KBM-7 (cell line): Measurements from ENCODE around the gene VCP.
A peak's percentile ranks its signal among the peaks of the same experiment; 100 is the strongest.

Experiments used
- DNase-seq: peaks from one replicate; pipeline ENCODE4 v3.0.0-alpha.2; 2015
- in situ Hi-C: fragments of 300-500 bp; cut with MboI; formaldehyde crosslinking; loops from 2 replicates; pipeline ENCODE4 v1.14.3; 2020; ENCODE audit warnings: low sequenced_read_pairs, low pct_unique_long_range_greater_than_20kb, mixed read lengths

Gene VCP

DNA sequence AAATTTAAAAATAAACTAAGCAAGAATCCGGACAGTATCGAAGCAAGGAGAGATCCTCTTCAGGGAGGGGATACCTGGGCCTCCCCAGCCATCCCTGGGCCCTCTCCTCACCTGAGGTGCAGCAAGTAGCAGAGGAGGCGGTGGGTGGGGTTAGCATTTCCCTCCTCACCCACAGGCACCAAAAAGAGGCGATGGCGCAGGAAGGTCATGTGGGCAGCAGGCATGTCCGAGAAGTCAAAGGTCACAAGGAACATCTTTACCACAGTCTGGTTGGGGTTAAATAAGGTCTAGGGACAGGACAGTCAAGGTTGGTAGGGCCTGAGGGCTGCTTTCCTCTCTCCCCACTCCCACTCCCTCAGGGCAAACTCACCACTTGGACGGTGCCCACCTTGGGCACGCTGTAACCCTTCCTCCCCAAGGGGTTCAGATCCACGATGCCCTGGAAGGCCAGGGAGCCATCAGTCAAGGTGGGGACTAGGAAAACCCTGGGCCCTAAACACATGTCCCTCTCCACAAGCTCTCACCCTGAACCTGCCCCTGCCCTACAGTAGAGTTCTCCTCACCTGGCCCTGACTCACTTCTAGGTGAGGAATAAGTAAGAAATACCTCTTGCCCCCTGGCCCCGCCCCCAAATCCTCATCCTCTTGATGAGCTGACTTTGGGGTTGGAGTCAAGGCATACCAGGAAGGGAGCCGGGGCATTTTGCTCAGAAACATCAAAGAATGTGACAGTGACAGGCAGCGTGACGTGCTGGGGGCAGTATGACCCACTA, 33.3 kb upstream of the VCP start:
- in situ Hi-C loops: loop anchor here (25.0 kb wide), 1 partner anchor 357 kb away; no protein-coding TSS in a partner anchor
- DNase-seq: no peak

DNA sequence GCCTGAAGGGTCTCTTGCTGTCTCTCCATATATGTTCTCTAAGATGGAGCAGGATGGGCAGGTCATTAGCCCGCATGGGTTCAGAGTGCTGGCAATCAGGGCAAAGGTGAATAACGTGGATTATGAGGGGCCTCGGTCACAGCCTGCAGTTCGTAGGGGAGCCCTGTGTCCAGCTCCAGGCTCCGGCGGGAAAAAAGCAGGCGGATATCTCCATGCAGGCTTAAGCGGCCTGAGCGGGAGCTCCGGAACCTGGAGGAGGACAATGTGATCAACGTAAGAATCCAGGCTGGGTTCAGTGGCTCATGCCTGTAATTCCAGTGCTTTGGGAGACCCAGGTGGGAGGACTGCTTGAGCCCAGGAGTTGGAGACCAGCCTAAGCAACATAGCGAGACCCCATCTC, 32.7 kb upstream of the VCP start:
- no peak for DNase-seq
- in situ Hi-C loops: loop anchor here (25.0 kb wide), 1 partner anchor 357 kb away; no protein-coding TSS in a partner anchor

DNA sequence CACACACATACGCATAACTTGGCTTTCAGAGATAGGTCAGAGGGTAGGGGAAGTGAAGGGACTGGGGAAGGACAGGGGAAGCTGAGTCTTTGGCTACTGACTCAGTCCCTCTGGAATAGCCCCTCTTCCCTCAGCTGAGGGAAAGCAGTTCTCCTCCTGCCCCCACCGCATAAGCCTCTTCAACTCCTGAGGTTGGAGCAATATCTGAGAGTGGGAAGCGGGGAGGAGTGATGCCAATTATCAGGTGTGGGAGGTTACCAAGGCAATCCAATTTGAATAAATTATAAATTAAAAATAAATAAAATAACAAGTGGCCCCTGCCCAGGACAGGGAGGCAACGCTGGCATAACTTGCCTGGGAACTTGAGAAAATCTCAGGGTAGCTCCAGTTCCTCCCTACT, 32.2 kb upstream of the VCP start:
- DNase-seq: no peak
- in situ Hi-C loops: loop anchor here (25.0 kb wide), 1 partner anchor 358 kb away; no protein-coding TSS in a partner anchor

DNA sequence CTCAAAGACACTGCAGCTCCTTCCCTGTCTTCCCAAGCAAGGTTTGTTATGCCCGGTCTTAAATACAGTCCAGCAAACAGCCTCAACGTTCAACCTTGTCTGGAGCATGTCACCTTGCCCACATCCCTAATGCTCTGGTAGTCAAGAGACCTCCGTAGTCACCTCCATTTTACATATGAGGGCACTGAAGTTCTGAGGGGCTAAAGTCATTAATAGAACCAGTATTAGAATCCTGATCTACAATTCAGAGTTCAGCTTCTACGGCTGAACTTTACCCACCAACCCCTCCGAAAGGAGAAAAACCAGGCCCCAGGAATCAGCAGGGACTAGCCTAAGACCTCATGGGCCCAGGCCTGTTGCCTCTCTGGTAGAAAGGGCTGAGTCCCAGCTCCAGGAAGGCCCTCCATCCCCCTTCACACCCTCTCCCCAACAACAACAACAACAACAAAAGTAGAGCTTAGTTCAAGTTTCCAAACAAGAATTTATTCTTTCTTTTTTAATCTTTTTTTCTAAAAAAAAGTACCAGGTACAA, 31.3 kb upstream of the VCP start:
- DNase-seq: no peak
- in situ Hi-C loops: loop anchor here (25.0 kb wide), 1 partner anchor 359 kb away; no protein-coding TSS in a partner anchor

DNA sequence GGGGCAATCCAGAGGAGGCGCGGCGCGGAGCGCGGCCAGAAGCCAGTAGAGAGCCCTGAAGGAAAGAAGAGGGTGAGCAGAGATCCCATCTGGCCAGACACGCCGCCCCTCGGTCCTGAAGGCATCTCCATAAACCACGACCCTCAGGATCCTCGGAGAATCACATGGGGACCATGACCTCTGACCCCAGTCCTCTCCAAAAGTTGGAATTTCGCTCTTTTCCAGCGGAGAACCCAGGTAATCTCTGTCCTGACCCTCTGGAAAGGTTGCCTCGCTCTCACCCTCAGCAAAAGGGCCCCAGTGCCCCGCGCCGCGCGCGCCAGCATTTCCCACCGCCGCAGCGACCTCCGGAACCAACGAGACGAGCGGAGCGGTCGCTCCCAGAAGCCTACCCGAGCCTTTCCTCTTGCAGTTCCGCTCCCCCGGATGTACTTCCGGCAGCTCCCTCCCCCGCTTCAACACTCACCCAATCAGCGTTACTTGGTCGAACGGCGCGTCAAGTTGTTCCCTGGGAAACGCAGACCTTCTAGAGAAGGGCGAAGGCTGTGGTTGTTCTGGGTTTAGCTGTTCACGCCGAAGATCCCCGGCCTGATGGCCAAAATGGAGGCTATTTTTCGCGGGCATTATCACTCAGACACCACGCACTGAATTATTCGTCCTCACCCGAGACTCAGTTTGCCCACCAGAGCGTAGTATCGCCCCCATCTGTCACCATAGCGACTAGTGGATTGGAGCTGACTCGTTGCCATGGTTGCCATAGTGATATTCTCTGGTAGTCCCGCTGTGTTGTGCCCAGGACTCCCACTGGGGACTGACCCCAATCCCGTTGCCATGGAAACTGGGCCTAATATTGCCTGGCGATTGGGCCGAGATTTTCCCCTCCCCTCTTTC, 30.6 kb upstream of the VCP start, which contains the start of gene STOML2:
Gene STOML2, minus strand, starts transcription at position 363 of the 891 bp plus-strand sequence. Its CDS starts 37 bp downstream, at position 326.
- in situ Hi-C loops: loop anchor here (25.0 kb wide), 1 partner anchor 359 kb away; no protein-coding TSS in a partner anchor

DNA sequence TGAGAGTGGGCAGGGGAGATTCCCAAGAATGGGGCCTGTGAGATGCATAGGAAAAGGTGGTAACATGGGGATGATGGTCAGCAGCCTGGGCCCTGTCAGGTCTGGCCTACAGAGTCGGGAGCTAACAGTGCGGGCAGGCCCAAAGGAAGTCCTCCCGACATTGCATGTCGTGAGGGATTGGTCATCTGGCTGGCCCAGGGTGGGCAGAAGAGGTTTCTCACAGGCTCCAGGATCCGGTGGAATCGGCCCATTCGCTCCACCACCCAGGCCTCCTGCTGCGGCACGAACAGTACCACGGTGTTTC, 30.0 kb upstream of the VCP start:
- in situ Hi-C loops: loop anchor here (25.0 kb wide), 1 partner anchor 360 kb away; no protein-coding TSS in a partner anchor
- no peak for DNase-seq

More for the DNA sequence above, 30.6 kb upstream of the VCP start, which contains the start of gene STOML2:
- DNase-seq: peak; percentile 96

DNA sequence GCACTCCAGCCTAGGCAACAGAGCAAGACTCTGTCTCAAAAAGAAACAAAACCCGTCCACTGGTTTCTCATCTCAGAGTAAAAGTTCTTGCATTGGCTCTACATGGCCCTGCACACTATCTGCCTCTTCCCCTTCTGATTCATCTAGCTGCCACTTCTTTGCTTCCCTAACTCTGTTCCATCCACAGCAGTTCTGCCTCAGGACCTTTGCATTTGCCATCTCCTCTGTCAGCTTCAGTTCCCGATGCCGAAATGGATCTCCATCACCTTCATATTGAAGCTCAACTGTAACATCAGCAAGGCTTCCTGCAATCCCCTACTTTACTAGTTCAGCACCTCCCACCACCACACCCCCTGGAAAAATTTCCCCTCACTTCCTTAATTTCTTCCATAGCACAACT, 25.1 kb upstream of the VCP start:
- in situ Hi-C loops: no loop called here
- DNase-seq: no peak

DNA sequence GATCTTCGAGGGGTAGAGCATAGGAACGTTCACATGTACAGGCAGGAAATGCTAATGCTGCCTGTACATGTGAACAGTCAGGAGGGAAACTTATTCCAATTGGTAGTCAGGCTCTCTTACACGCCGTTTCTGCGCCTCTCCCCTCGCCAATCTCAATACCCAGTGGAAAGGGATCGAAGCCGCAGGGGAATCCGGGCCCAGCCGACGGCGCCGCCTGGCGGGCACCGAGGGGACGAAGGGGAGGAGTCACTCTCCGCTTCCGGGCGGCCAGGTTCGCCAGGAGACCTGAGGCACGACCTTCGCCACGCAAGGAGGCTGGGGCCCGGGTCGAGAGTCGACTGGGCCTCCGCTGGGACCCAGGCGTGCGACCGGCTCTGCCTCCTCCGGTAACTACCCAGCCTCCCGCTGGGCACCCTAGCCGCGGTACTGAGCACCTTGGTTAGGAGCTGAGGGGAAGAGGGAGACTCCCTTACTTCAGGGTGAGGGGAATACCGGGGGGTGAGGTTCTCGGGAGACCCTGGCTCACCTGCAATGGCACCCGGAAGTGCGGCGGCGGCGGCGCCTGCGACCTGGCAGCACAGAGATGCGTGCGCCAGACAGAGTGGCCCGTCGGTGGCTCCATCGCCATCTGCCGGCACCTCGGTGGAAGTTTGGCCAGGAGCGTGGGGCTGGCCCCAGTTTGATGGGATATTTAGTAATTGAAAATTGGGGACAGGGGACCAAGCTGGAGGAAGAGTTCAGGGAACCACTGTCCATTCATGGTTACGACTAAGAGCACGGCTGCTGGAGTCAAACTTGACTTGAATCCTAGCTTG, 23.8 kb upstream of the VCP start, which contains the start of gene PIGO:
Gene PIGO, minus strand, starts transcription at position 557 of the 815 bp plus-strand sequence. CDS start 1,026 bp downstream, outside the sequence.
- DNase-seq: peak; percentile 93
- in situ Hi-C loops: no loop called here

DNA sequence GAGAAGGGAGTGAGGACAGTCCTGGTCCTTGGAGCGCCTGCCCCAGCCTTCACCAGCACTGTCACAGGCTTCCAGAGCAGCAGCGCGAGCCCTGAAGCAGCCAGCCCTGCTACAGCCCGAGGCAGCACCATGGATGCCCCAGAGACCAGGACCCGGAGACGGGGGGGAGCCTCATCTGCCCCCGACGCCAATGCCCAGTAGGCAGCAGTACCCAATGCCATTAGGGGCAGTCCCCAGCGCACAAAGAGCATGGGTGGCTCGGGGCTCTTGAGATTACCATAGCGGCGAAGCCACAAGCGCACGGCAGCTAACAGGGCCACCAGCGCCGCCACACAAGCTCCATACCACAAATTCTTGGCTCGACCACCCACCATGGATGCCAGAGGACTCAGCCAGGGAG, 19.1 kb upstream of the VCP start:
- no peak for DNase-seq
- in situ Hi-C loops: no loop called here

DNA sequence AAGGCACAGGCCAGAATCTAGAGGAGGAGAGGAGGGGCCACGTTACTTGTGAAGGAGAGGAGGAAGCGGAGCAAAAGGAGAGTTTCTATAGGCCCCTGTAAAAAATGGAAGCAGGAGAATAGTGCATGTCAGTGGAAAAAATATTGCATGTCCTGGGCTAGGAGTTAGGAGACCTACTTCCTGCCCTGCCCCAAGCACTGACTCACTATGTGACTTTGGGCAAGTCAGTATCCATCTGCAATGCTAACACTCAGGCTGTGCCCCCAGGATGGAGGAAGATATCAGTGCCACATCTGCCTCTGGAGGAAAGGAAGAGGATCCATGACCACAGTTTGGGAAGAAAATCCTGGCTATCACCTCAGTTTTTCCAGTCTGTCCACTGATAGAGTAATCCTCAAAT, 17.0 kb upstream of the VCP start:
- in situ Hi-C loops: no loop called here
- no peak for DNase-seq

DNA sequence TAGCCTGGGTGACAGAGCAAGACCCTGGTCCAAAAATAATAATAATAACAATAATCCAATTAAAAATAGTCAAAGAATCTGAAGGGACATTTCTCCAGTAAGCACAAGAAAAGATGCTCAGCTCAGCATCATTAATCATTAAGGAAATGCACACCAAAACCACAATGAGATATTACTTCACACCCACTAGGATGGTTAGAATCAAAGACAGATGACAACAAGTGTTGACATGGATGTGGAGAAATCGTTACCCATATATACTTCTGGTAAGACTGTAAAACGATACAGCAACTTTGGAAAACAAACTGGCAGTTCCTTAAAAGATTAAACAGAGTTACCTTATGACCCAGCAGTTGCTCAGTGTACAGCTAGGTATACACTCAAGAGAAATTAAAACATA, 12.7 kb upstream of the VCP start:
- DNase-seq: no peak
- in situ Hi-C loops: no loop called here

DNA sequence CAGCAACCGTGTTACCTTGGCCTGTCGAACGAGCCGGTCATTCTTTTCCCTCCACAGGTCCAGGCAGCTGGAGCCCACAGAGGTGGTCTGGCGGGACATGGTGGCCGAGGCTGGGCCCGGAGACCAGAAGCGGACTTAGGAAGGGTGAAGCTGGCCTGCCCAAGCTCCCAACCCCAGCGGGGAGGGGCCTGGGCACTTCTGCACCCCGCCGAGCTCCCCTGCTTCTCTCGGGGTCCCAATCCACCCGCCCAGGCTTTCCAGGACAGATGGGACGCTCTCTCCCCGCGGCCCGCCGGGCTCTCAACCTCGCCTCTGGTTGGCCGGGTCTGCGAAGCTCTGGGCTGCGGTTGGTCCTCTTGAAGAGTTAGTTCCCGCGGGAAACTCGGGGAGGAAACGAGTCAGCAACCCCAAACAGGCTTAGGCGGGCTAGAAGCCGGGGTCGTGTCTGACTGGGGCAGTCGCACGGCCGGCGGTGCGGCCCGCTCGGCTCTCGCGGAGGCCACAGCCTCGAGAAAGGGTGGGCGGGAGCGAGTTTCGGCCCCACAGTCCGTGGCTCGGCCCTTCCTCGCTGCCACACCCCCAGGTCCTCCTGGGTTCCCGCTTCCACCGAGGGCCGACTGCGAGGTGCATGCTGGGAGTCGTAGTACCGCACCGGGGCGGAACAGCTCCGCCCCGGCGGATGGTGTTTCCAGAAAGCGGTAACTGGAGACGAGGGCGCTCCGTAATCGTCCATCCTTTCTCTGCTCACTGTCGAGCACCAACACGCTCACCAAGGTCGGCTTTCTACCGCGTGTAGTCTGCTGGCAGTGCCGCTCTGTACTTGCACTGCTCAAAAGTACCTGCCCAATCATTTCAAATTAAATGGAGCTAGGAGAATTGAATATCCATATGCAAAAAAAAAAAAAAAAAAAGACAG, 7.3 kb upstream of the VCP start, which contains the start of gene FANCG:
Gene FANCG, minus strand, starts transcription at position 517 of the 916 bp plus-strand sequence. Its CDS starts 418 bp downstream, at position 99.
- in situ Hi-C loops: no loop called here
- DNase-seq: peak; percentile 94

DNA sequence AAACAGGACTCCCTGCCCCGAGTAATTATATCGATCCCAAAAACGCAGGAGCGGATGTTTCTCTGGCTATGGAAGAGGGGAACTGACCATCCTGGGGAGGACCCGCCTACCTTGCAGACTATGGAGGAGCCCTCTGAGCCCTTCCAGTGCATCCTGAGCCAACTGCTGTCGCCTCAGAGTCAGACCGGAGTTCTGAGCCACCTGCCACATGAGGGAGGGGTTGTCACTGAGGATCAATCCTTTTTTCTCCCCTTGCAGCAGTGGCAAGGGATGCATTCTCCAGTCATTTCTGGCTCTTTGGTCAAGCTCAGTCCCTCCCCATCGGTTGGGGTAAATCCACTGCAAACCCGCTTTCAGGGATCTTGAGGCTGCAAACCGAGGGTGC, 6.6 kb upstream of the VCP start:
- DNase-seq: no peak
- in situ Hi-C loops: no loop called here

DNA sequence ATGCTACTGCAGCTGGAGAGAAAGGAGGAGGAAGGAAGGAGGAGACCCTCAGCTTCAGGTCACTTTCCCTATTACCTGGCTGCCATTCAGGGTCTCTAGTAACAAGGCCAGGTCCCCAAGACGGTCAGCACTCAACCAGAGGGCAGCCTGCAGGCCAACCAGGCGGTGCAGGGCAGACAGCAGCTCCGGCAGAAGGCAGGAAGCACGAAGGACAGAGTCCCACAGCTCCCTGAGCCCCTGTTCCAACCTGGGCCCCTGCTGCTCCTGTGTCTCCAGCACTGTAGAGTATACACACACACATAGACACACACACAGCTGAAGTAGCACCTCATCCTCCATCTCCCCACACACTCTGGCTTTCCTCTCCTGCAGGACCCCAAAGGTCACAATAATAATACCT, 5.6 kb upstream of the VCP start:
- DNase-seq: no peak
- in situ Hi-C loops: no loop called here

DNA sequence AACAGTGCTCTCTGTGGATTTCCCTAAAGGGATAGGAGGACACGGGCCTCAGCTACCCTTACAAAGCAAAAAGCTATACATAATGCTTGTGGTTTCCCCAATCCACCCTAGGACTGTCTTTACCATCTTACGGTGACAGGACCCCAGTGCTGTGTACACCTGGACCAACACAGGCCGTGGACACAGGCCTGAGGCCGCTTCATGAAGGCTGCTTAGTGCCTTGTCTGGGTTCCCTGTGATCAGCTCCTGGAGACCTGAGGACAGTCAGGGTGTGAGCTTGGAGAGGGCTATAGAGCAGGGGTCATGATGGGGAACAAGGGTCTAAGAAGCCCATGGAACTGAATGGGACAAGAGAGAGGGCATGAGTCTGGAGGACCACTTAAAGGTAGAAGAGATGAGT, 4.4 kb upstream of the VCP start:
- in situ Hi-C loops: no loop called here
- no peak for DNase-seq

DNA sequence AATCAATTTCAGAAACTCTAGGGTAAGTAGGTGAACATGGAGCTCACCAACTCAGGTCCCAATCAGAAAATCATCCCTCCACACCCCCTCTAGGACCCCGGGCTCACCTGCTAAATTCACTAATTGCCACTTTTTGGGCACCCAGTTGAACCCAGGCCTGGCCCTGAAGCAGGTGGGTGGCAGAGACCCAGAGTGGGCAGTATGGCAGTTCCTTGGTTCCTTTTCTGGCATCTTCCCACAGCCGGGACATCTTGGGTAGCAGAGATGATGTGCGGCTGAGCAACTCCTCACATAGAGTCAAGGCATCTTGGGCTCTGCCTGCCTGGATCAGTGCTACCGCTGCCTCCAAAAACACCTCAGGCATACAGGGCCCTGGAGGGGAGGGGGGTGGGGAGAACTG, 2.9 kb upstream of the VCP start:
- in situ Hi-C loops: no loop called here
- DNase-seq: no peak

DNA sequence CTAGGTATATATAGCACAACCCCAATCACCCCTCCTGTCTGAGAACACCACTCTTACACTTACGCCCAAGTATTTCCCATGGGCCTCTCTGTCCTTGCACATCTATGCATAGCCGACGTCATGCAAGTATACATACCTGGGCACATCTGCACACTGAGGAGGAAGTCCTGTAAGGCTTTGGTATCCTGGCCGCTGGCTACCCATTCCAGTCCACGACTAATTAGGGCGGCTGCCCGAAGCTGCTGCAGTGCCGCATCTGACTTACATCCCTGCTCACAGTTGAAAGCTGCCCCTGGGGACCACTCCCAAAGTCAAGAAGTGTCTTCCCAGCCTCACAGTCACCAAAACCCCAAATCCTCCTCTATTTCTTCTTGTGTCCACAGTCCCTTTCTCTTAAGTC, 2.4 kb upstream of the VCP start:
- DNase-seq: no peak
- in situ Hi-C loops: no loop called here

DNA sequence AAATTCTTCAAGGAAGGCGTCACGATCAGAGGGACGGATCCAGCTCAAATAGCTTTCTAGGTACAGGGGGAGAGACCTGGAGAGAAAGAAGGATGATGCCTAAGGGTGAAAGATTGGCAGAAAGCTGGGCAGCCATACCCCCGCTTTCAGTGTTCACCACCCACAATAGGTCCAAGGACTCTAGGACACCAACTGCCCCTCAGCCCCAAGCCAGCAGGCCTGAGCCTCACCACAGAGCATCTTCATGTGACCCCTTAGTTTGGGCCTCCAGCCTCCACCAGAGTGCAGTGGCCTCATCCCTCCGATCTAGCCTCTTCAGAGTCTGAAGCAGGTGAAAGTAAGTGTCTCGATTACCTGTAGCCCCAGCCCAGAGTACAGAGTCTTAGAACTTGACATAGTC, 1.7 kb upstream of the VCP start:
- DNase-seq: no peak
- in situ Hi-C loops: no loop called here
